OCI-LY1 (cell line): Measurements from ENCODE around the gene SUPT5H.
A peak's percentile ranks its signal among the peaks of the same experiment; 100 is the strongest.

ENCODE experiments used
- H2AFZ ChIP-seq: fragments of 200-600 bp; sonication (generic), shearing (Covaris generic); 2 replicates; pipeline ENCODE4 v1.6.0; 2014; ENCODE audit warnings: antibody characterized with exemption, mild to moderate bottlenecking, low read length
- H3F3A ChIP-seq: fragments of 200-600 bp; sonication (generic), shearing (Covaris generic); 2 replicates; pipeline ENCODE4 v1.6.0; 2014; ENCODE audit warnings: mild to moderate bottlenecking, antibody characterized with exemption, low read length, moderate library complexity; ENCODE audit not compliant: insufficient read depth
- H3K27ac ChIP-seq: fragments of 200-600 bp; sonication (generic); 2 replicates; pipeline ENCODE4 v1.5.1; 2014; ENCODE audit warnings: low read length, mixed run types, mild to moderate bottlenecking, low read depth; ENCODE audit not compliant: poor library complexity, severe bottlenecking
- H3K27me3 ChIP-seq: fragments of 200-600 bp; sonication (generic); 2 replicates; pipeline ENCODE4 v1.6.0; 2014; ENCODE audit warnings: antibody characterized with exemption, mild to moderate bottlenecking, low read length, moderate library complexity; ENCODE audit not compliant: insufficient read depth
- H3K36me3 ChIP-seq: fragments of 200-600 bp; sonication (generic); 2 replicates; pipeline ENCODE4 v1.6.1; 2014; ENCODE audit warnings: mild to moderate bottlenecking, antibody characterized with exemption, low read length, moderate library complexity, mixed read lengths; ENCODE audit not compliant: insufficient read depth
- H3K4me1 ChIP-seq: fragments of 200-600 bp; sonication (generic); 2 replicates; pipeline ENCODE4 v1.5.1; 2014; ENCODE audit warnings: mild to moderate bottlenecking, low read length, moderate library complexity; ENCODE audit not compliant: insufficient read depth, severe bottlenecking
- H3K4me2 ChIP-seq: fragments of 200-600 bp; sonication (generic), shearing (Covaris generic); 2 replicates; pipeline ENCODE4 v1.6.1; 2014; ENCODE audit warnings: low read length
- H3K4me3 ChIP-seq: fragments of 200-600 bp; sonication (generic); 2 replicates; pipeline ENCODE4 v1.5.1; 2014; ENCODE audit warnings: low read length, low read depth, mild to moderate bottlenecking, mixed read lengths; ENCODE audit not compliant: poor library complexity, severe bottlenecking
- H3K79me2 ChIP-seq: fragments of 200-600 bp; shearing (Covaris generic); 2 replicates; pipeline ENCODE4 v1.6.1; 2016; ENCODE audit warnings: mixed run types, low read length, mixed read lengths; ENCODE audit not compliant: insufficient read depth
- H3K9ac ChIP-seq: fragments of 200-600 bp; sonication (generic), shearing (Covaris generic); 2 replicates; pipeline ENCODE4 v1.6.1; 2014; ENCODE audit warnings: mild to moderate bottlenecking, low read length, mixed read lengths
- H3K9me2 ChIP-seq: fragments of 200-600 bp; sonication (generic), shearing (Covaris generic); 2 replicates; pipeline ENCODE4 v1.6.1; 2014; ENCODE audit warnings: low read depth, mild to moderate bottlenecking, low read length, mixed read lengths
- H3K9me3 ChIP-seq: fragments of 200-600 bp; shearing (Covaris generic); 2 replicates; pipeline ENCODE4 v1.6.1; 2014; ENCODE audit warnings: low read length, mixed read lengths
- H4K20me1 ChIP-seq: fragments of 200-600 bp; sonication (generic), shearing (Covaris generic); 2 replicates; pipeline ENCODE4 v1.6.0; 2016; ENCODE audit warnings: mild to moderate bottlenecking, low read length; ENCODE audit not compliant: insufficient read depth
- CTCF ChIP-seq: fragments of 200-600 bp; sonication (generic), shearing (Covaris generic); IDR thresholded peaks from 2 replicates; pipeline ENCODE4 v1.5.1; 2017; ENCODE audit warnings: mild to moderate bottlenecking, antibody characterized with exemption, low read length, moderate library complexity, mixed read lengths
- EZH2 ChIP-seq: fragments of 200-600 bp; sonication (generic), shearing (Covaris generic); IDR thresholded peaks from 2 replicates; pipeline ENCODE4 v1.8.0; 2017; ENCODE audit warnings: borderline replicate concordance, mixed run types, mild to moderate bottlenecking, antibody characterized with exemption, low read length, moderate library complexity, mixed read lengths

Gene SUPT5H

GRCh38 chr19:39415111-39416046, 30.0 kb upstream of the SUPT5H start:
- Histone ChIP-seq H3K4me2 (0 out of 2 replicates have a peak overlapping the region, but pooled peaks have one; percentile 26), H3K9me3 (no peaks in the 10 kb centered on the region), H3K27ac (no peak overlapping the region), H3F3A (peaks cover 4% of the 10 kb centered on the region), H3K9ac (no peak overlapping the region), H3K27me3 (no peaks in the 10 kb centered on the region), H2AFZ (no peak overlapping the region), H3K79me2 (no peaks in the 10 kb centered on the region), H3K36me3 (peaks cover 11% of the 10 kb centered on the region; the same call in 1 of the 2 replicates), H3K4me1 (peaks cover 22% of the 10 kb centered on the region), H4K20me1 (no peaks in the 10 kb centered on the region), H3K9me2 (no peaks in the 10 kb centered on the region), H3K4me3 (no peak overlapping the region)
- no peak for TF ChIP-seq EZH2
- TF ChIP-seq CTCF, result 0 out of 2 replicates have a peak, but pooled peaks have one; percentile 6

DNA sequence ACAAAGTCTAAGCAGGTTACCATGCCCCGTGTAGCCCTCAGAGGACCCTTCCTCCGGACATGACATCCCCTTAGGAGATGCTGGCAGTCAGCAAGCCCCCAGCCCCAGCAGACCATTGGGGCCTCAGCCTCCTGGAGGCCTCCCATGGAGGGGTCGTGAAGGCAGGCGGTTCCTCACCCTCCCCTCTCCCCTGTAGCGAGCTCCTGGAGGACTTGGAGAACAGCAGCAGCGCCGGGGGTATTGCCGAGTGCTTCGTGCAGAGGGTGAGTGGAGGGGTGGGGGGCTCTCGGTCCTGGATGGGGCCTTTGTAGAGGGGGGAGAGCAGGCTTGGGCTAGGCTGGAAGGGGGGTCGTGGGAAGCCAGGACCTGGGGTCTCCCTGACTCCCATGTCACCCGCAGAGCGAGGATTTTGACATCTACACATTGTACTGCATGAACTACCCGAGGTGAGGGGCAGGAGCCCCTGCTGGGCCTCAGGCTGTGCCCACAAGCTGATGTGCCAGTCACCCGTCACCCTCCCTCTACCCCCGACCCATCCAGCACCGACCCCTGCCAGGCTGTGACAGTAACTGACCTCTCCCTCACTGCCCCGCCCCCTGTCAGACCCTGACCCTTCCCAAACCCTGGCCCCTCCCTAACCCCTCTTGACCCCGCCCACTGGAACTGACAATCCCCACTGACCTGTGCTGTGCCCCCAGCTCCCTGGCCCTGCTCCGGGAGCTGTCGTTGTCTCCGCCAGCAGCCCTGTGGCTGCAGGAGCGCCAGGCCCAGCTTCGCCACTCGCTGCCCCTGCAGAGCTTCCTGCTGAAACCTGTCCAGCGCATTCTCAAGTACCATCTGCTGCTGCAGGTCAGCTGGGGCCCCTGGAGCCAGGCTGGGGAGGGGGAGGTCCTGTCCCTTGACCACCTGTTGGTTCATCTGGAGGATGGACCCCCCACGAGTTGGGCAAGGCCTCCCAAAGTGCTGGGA, 28.9 kb upstream of the SUPT5H start:
- Histone ChIP-seq H3K27ac (no peak overlapping the region), H3K9ac (no peak overlapping the region), H3K9me3 (no peaks in the 10 kb centered on the region), H3K4me2 (no peak overlapping the region), H3K9me2 (no peaks in the 10 kb centered on the region), H3K36me3 (peaks cover 14% of the 10 kb centered on the region; the same call in 1 of the 2 replicates), H3F3A (no peaks in the 10 kb centered on the region), H4K20me1 (no peaks in the 10 kb centered on the region), H2AFZ (no peak overlapping the region), H3K79me2 (no peaks in the 10 kb centered on the region), H3K4me3 (no peak overlapping the region), H3K4me1 (peaks cover 12% of the 10 kb centered on the region), H3K27me3 (no peaks in the 10 kb centered on the region)
- TF ChIP-seq CTCF (no peak), EZH2 (no peak)

- peaks cover 16% of the 10 kb centered on the region; the same call in 1 of the 2 replicates for H3K36me3 ChIP-seq
Observed at GRCh38 chr19:39417463-39418181, 27.8 kb upstream of the SUPT5H start.

More at GRCh38 chr19:39417463-39418181, 27.8 kb upstream of the SUPT5H start:
- H3K4me3 ChIP-seq, result no peak overlapping the region
- peaks cover 9% of the 10 kb centered on the region for H3K4me1 ChIP-seq
- no peaks in the 10 kb centered on the region for H4K20me1 ChIP-seq
- no peak overlapping the region for H3K4me2 ChIP-seq
- no peak overlapping the region for H3K27ac ChIP-seq
- no peaks in the 10 kb centered on the region for H3K27me3 ChIP-seq
- no peak overlapping the region for H2AFZ ChIP-seq
- H3K9me3 ChIP-seq, result no peaks in the 10 kb centered on the region
- TF ChIP-seq CTCF (no peak), EZH2 (no peak)
- H3F3A ChIP-seq, result no peaks in the 10 kb centered on the region
- H3K9ac ChIP-seq, result no peak overlapping the region
- H3K79me2 ChIP-seq, result no peaks in the 10 kb centered on the region
- no peaks in the 10 kb centered on the region for H3K9me2 ChIP-seq
